IgD-negative memory B cell (primary cell): ENCODE data around the gene SETD5. TPM values are rescaled to one million over a fixed set of nuclear protein-coding genes. Genes with fewer than 3 reads are reported as not detected.

ENCODE experiments used
- H3K27ac Mint-ChIP-seq, 3 donors: one replicate each; pipeline ENCODE4 v1.8.0; 2020 to 2022; ENCODE audit warnings: mild to moderate bottlenecking in 3 of 3, mixed read lengths in 3 of 3, moderate library complexity in 1 of 3
- H3K27me3 Mint-ChIP-seq: one replicate; pipeline ENCODE4 v1.8.0; 2021; ENCODE audit warnings: mixed read lengths
- H3K36me3 Mint-ChIP-seq: one replicate; pipeline ENCODE4 v1.8.0; 2020; ENCODE audit warnings: mild to moderate bottlenecking, mixed read lengths
- H3K4me1 Mint-ChIP-seq, 3 donors: one replicate each; pipeline ENCODE4 v1.8.0; 2020 to 2022; ENCODE audit warnings: mixed read lengths in 3 of 3, mild to moderate bottlenecking in 1 of 3
- H3K4me3 Mint-ChIP-seq, 4 donors: one replicate each; pipeline ENCODE4 v1.8.0; 2020 to 2022; ENCODE audit warnings: mild to moderate bottlenecking in 4 of 4, mixed read lengths in 4 of 4, moderate library complexity in 3 of 4
- H3K9me3 Mint-ChIP-seq, 3 donors: one replicate each; pipeline ENCODE4 v1.8.0; 2020 to 2021; ENCODE audit warnings: mixed read lengths in 3 of 3, mild to moderate bottlenecking in 1 of 3
- polyA plus RNA-seq: library from polyadenylated mRNA; unstranded; fragments of 300-500 nt; fragmentation: Illumina TruSeq; gene quantifications from one replicate; pipeline ENCODE4 v1.2.3, GENCODE V29; 2021

The SETD5 gene
- polyA plus RNA-seq, 1 donor from 2014 or later, result 57.3 TPM

GRCh38 chr3:9412293-9412692, 14.9 kb downstream of the SETD5 start:
- Mint-ChIP-seq H3K9me3 (no peaks in the 10 kb centered on the region), H3K27me3 (no peaks in the 10 kb centered on the region), H3K4me3 (peak overlapping the region in 1 of 4 donors; percentile 27), H3K27ac (peak overlapping the region; percentile 20 to 32 (median 31)), H3K4me1 (peaks cover 32 to 48% (median 40%) of the 10 kb centered on the region in 3 donors), H3K36me3 (peaks cover 4% of the 10 kb centered on the region)

GRCh38 chr3:9414826-9415225, 17.4 kb downstream of the SETD5 start:
- Mint-ChIP-seq H3K27me3 (no peaks in the 10 kb centered on the region), H3K36me3 (peaks cover 3% of the 10 kb centered on the region), H3K9me3 (no peaks in the 10 kb centered on the region), H3K4me1 (peaks cover 23 to 38% (median 31%) of the 10 kb centered on the region in 3 donors), H3K27ac (no peak overlapping the region), H3K4me3 (no peak overlapping the region)

- H3K9me3 Mint-ChIP-seq, result no peaks in the 10 kb centered on the region
- H3K4me3 Mint-ChIP-seq, result peak overlapping the region in 1 of 4 donors; percentile 52
- H3K27me3 Mint-ChIP-seq, result no peaks in the 10 kb centered on the region
- H3K4me1 Mint-ChIP-seq, result peaks cover 17 to 39% (median 25%) of the 10 kb centered on the region in 3 donors
- H3K36me3 Mint-ChIP-seq, result peaks cover 3% of the 10 kb centered on the region
- no peak overlapping the region for H3K27ac Mint-ChIP-seq
Observed at GRCh38 chr3:9415485-9416138, 18.2 kb downstream of the SETD5 start.

GRCh38 chr3:9416139-9416780, 18.8 kb downstream of the SETD5 start:
- Mint-ChIP-seq H3K36me3 (peaks cover 3% of the 10 kb centered on the region), H3K4me1 (peaks cover 20 to 41% (median 29%) of the 10 kb centered on the region in 3 donors), H3K4me3 (peak overlapping the region in 1 of 4 donors; percentile 52), H3K27ac (no peak overlapping the region), H3K9me3 (no peaks in the 10 kb centered on the region), H3K27me3 (no peaks in the 10 kb centered on the region)

GRCh38 chr3:9420850-9421549, 23.6 kb downstream of the SETD5 start:
- Mint-ChIP-seq H3K4me1 (peaks cover 17 to 33% (median 27%) of the 10 kb centered on the region in 3 donors), H3K4me3 (peak overlapping the region in 2 of 4 donors; percentile 14 to 54), H3K27me3 (no peaks in the 10 kb centered on the region), H3K27ac (peak overlapping the region in 2 of 3 donors; percentile 27 to 86), H3K9me3 (no peaks in the 10 kb centered on the region), H3K36me3 (peaks cover 3% of the 10 kb centered on the region)

- Mint-ChIP-seq H3K27me3 (no peaks in the 10 kb centered on the region), H3K36me3 (no peaks in the 10 kb centered on the region), H3K9me3 (no peaks in the 10 kb centered on the region), H3K27ac (peak overlapping the region; percentile 8 to 90 (median 65)), H3K4me1 (peaks cover 14 to 33% (median 24%) of the 10 kb centered on the region in 3 donors), H3K4me3 (no peak overlapping the region)
Observed at GRCh38 chr3:9422712-9423424, 25.5 kb downstream of the SETD5 start.

GRCh38 chr3:9428411-9428810, 31.0 kb downstream of the SETD5 start:
- Mint-ChIP-seq H3K4me3 (no peak overlapping the region), H3K4me1 (peaks cover 3 to 6% (median 4%) of the 10 kb centered on the region in 3 donors), H3K27me3 (no peaks in the 10 kb centered on the region), H3K9me3 (no peaks in the 10 kb centered on the region), H3K36me3 (peaks cover 4% of the 10 kb centered on the region), H3K27ac (peak overlapping the region in 1 of 3 donors; percentile 86)

- Mint-ChIP-seq H3K4me3 (no peak overlapping the region), H3K4me1 (peaks cover 0 to 10% (median 3%) of the 10 kb centered on the region in 3 donors), H3K36me3 (peaks cover 9% of the 10 kb centered on the region), H3K27ac (no peak overlapping the region), H3K27me3 (no peaks in the 10 kb centered on the region), H3K9me3 (no peaks in the 10 kb centered on the region)
Observed at GRCh38 chr3:9430733-9431132, 33.3 kb downstream of the SETD5 start.

GRCh38 chr3:9433627-9434521, 36.5 kb downstream of the SETD5 start:
- no peaks in the 10 kb centered on the region for H3K27me3 Mint-ChIP-seq
- H3K4me3 Mint-ChIP-seq, result no peak overlapping the region
- H3K4me1 Mint-ChIP-seq, result peaks cover 2 to 10% (median 3%) of the 10 kb centered on the region in 3 donors
- no peak overlapping the region for H3K27ac Mint-ChIP-seq
- no peaks in the 10 kb centered on the region for H3K9me3 Mint-ChIP-seq
- H3K36me3 Mint-ChIP-seq, result peaks cover 9% of the 10 kb centered on the region

GRCh38 chr3:9435316-9435715, 37.9 kb downstream of the SETD5 start:
- H3K36me3 Mint-ChIP-seq, result peaks cover 7% of the 10 kb centered on the region
- H3K4me3 Mint-ChIP-seq, result no peak overlapping the region
- no peak overlapping the region for H3K27ac Mint-ChIP-seq
- H3K27me3 Mint-ChIP-seq, result no peaks in the 10 kb centered on the region
- H3K4me1 Mint-ChIP-seq, result peaks cover 2 to 10% (median 3%) of the 10 kb centered on the region in 3 donors
- H3K9me3 Mint-ChIP-seq, result no peaks in the 10 kb centered on the region

- Mint-ChIP-seq H3K27me3 (no peaks in the 10 kb centered on the region), H3K27ac (no peak overlapping the region), H3K4me3 (no peak overlapping the region), H3K36me3 (peaks cover 3% of the 10 kb centered on the region), H3K4me1 (peaks cover 2 to 4% (median 2%) of the 10 kb centered on the region in 3 donors), H3K9me3 (no peaks in the 10 kb centered on the region)
Observed at GRCh38 chr3:9439331-9439730, 41.9 kb downstream of the SETD5 start.

GRCh38 chr3:9441501-9442221, 44.2 kb downstream of the SETD5 start:
- Mint-ChIP-seq H3K4me1 (peaks cover 0 to 2% (median 0%) of the 10 kb centered on the region in 3 donors), H3K27ac (no peak overlapping the region), H3K9me3 (no peaks in the 10 kb centered on the region), H3K36me3 (no peaks in the 10 kb centered on the region), H3K27me3 (no peaks in the 10 kb centered on the region), H3K4me3 (no peak overlapping the region)

GRCh38 chr3:9448071-9448470, 50.7 kb downstream of the SETD5 start:
- Mint-ChIP-seq H3K36me3 (no peaks in the 10 kb centered on the region), H3K27me3 (no peaks in the 10 kb centered on the region), H3K27ac (no peak overlapping the region), H3K9me3 (no peaks in the 10 kb centered on the region), H3K4me1 (peaks cover 0 to 10% (median 3%) of the 10 kb centered on the region in 3 donors), H3K4me3 (no peak overlapping the region)
